Stimulated activated CD8-positive, alpha-beta memory T cell treated with anti-CD3 and anti-CD28 coated beads, Interleukin-15, amount 100 ng/mL, for 48 hours (primary cell): ENCODE measurements around the gene ICA1.

Source experiments
- DNase-seq, 2 donors: peaks; one replicate each; pipeline ENCODE4 v3.0.0-alpha.2; 2020; ENCODE audit warnings: low read depth in 2 of 2

The ICA1 gene

GRCh38 chr7:8228068-8228467, 33.9 kb downstream of the ICA1 start:
- no peak for DNase-seq

- no peak for DNase-seq
Measured at GRCh38 chr7:8227261-8227660, 34.7 kb downstream of the ICA1 start.

- DNase-seq: no peak
Measured at GRCh38 chr7:8226501-8226900, 35.5 kb downstream of the ICA1 start.

- no peak for DNase-seq
Measured at GRCh38 chr7:8221567-8221966, 40.4 kb downstream of the ICA1 start.

GRCh38 chr7:8221101-8221495, 40.9 kb downstream of the ICA1 start:
- no peak for DNase-seq

- DNase-seq: no peak
Measured at GRCh38 chr7:8220376-8221100, 41.4 kb downstream of the ICA1 start.

- no peak for DNase-seq
Measured at GRCh38 chr7:8217200-8218068, 44.5 kb downstream of the ICA1 start.

- no peak for DNase-seq
Measured at GRCh38 chr7:8216334-8216690, 45.7 kb downstream of the ICA1 start.

GRCh38 chr7:8215648-8216333, 46.2 kb downstream of the ICA1 start:
- DNase-seq: no peak

GRCh38 chr7:8214244-8214824, 47.6 kb downstream of the ICA1 start:
- DNase-seq: no peak

GRCh38 chr7:8213381-8213780, 48.6 kb downstream of the ICA1 start:
- no peak for DNase-seq

- DNase-seq: no peak
Measured at GRCh38 chr7:8212638-8213037, 49.3 kb downstream of the ICA1 start.

- no peak for DNase-seq
Measured at GRCh38 chr7:8211725-8212096, 50.3 kb downstream of the ICA1 start.

GRCh38 chr7:8210845-8211724, 50.9 kb downstream of the ICA1 start:
- no peak for DNase-seq

GRCh38 chr7:8209353-8209752, 52.6 kb downstream of the ICA1 start:
- DNase-seq: no peak

- no peak for DNase-seq
Measured at GRCh38 chr7:8208816-8209215, 53.2 kb downstream of the ICA1 start.

- no peak for DNase-seq
Measured at GRCh38 chr7:8206956-8207355, 55.0 kb downstream of the ICA1 start.

GRCh38 chr7:8205537-8205936, 56.4 kb downstream of the ICA1 start:
- no peak for DNase-seq

GRCh38 chr7:8205031-8205387, 57.0 kb downstream of the ICA1 start:
- no peak for DNase-seq

- no peak for DNase-seq
Measured at GRCh38 chr7:8204339-8205030, 57.5 kb downstream of the ICA1 start.
